ENCODE measurements around the gene CFC1B. TPM values are rescaled to one million over a fixed set of nuclear protein-coding genes. Genes with fewer than 3 reads are reported as not detected.
"Not testable (repeated sequence)": the region's sequence is repeated elsewhere in the genome, so short reads cannot be mapped to it uniquely, and the experiment has no call there.

The CFC1B gene
- total RNA-seq: not detected in 2 replicates
- long read RNA-seq: 0 reads

GRCh38 chr2:130520992-130521391 is at the start of gene CFC1B:
Gene CFC1B (plus strand): TSS chr2:130521222. CDS start chr2:130521485, 263 bp downstream.
- H3K4me1 Mint-ChIP-seq; H3K4me3 Mint-ChIP-seq; H3K9me3 Mint-ChIP-seq; H3K27me3 Mint-ChIP-seq (ENCODE audit: low read depth); H3K36me3 Mint-ChIP-seq (ENCODE audit: low read depth); DNase-seq (ENCODE audit: low read depth, low spot score); H3K27ac Mint-ChIP-seq (ENCODE audit: unreplicated experiment): not testable (repeated sequence)

DNA sequence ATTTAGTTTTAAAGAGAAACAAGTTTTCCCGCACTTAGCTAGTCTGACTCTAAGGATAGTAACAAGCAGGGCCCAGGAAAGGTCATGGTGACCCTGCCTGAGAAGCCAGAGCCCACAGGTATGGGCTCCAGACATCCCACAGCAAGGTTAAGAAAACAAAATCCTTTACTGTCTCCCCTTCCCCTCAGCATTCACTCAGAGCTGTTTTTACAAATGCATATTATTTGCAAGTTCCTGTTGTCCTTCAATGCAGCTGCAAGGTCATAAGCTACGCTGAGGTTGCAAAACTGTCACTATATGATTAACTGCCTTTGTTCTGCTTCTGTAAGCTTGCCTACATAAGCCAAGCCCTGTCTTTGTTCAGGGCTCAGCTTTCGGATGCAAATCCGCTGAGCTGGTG is 29.9 kb upstream of the CFC1B start:
- not testable (repeated sequence) for H3K27ac Mint-ChIP-seq (ENCODE audit: unreplicated experiment); DNase-seq (ENCODE audit: low read depth, low spot score); H3K27me3 Mint-ChIP-seq (ENCODE audit: low read depth); H3K9me3 Mint-ChIP-seq; H3K4me3 Mint-ChIP-seq; H3K4me1 Mint-ChIP-seq; H3K36me3 Mint-ChIP-seq (ENCODE audit: low read depth)

- not testable (repeated sequence) for H3K27me3 Mint-ChIP-seq (ENCODE audit: low read depth); H3K36me3 Mint-ChIP-seq (ENCODE audit: low read depth); DNase-seq (ENCODE audit: low read depth, low spot score); H3K4me3 Mint-ChIP-seq; H3K4me1 Mint-ChIP-seq; H3K27ac Mint-ChIP-seq (ENCODE audit: unreplicated experiment); H3K9me3 Mint-ChIP-seq
Observed at GRCh38 chr2:130509228-130509627, 11.8 kb upstream of the CFC1B start, which contains the start of gene POTEI. Gene POTEI (minus strand): TSS chr2:130509328. CDS start chr2:130509235, 93 bp downstream.

GRCh38 chr2:130510807-130511746 is 9.9 kb upstream of the CFC1B start:
- not testable (repeated sequence) for H3K27ac Mint-ChIP-seq (ENCODE audit: unreplicated experiment); DNase-seq (ENCODE audit: low read depth, low spot score); H3K9me3 Mint-ChIP-seq; H3K27me3 Mint-ChIP-seq (ENCODE audit: low read depth); H3K4me1 Mint-ChIP-seq; H3K36me3 Mint-ChIP-seq (ENCODE audit: low read depth); H3K4me3 Mint-ChIP-seq

- not testable (repeated sequence) for H3K36me3 Mint-ChIP-seq (ENCODE audit: low read depth); H3K9me3 Mint-ChIP-seq; DNase-seq (ENCODE audit: low read depth, low spot score); H3K27me3 Mint-ChIP-seq (ENCODE audit: low read depth); H3K4me1 Mint-ChIP-seq; H3K27ac Mint-ChIP-seq (ENCODE audit: unreplicated experiment); H3K4me3 Mint-ChIP-seq
Observed at GRCh38 chr2:130511747-130512451, 9.1 kb upstream of the CFC1B start.

DNA sequence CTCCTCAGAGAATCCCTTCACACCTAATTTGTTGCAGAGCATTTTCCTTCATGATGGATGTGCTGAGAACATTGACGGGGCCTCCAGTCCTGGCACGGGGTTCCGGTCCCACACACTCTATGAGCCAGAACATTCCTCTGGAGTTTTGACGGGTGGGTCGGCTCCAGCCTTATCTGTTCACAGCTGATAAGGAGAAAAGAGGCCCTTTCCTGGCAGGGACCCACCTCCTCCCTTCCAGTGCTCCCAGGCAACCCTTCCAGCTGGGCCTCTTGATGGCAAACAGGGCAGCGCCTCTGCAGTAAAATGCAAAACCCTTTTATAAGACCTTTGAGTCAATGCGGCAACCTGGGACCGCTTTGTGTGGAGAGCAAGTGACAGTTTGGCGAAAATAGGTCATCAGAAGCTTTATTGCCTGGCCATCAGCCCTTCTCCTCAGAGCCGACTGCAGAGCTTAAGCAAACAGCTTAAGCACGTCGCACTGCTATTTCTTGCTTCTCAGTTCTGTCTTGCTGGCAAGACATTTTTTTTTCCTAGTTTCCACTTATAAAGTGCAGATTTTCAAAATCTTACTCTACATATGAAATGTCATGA is 2.4 kb upstream of the CFC1B start:
- not testable (repeated sequence) for H3K9me3 Mint-ChIP-seq; H3K27me3 Mint-ChIP-seq (ENCODE audit: low read depth); H3K36me3 Mint-ChIP-seq (ENCODE audit: low read depth); H3K4me1 Mint-ChIP-seq; H3K4me3 Mint-ChIP-seq; H3K27ac Mint-ChIP-seq (ENCODE audit: unreplicated experiment); DNase-seq (ENCODE audit: low read depth, low spot score)

DNA sequence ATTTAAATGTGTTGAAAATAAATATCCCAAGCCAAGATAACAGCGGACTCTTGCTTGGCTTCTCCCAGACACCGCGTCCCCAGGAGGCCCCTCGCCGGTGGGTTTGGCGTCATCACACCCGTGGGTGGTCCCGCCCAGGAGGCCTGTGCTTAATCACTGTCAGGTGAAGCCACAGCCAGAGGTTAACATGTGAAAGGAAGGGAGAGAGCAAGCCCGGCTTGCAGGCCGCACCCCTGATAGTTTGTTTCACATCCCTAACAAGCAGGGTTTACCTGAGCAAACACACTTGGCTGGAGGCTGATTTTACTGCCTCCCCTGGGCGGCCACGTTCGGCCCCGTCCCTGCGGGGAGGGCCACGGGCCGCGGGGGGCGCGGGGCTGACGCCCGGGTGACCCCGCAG is 1.4 kb downstream of the CFC1B start:
- H3K36me3 Mint-ChIP-seq (ENCODE audit: low read depth); H3K27ac Mint-ChIP-seq (ENCODE audit: unreplicated experiment); H3K9me3 Mint-ChIP-seq; DNase-seq (ENCODE audit: low read depth, low spot score); H3K4me3 Mint-ChIP-seq; H3K27me3 Mint-ChIP-seq (ENCODE audit: low read depth); H3K4me1 Mint-ChIP-seq: not testable (repeated sequence)

- not testable (repeated sequence) for H3K36me3 Mint-ChIP-seq (ENCODE audit: low read depth); H3K4me1 Mint-ChIP-seq; H3K27me3 Mint-ChIP-seq (ENCODE audit: low read depth); H3K4me3 Mint-ChIP-seq; DNase-seq (ENCODE audit: low read depth, low spot score); H3K27ac Mint-ChIP-seq (ENCODE audit: unreplicated experiment); H3K9me3 Mint-ChIP-seq
Observed at GRCh38 chr2:130527365-130527967, 6.4 kb downstream of the CFC1B start.

- not testable (repeated sequence) for H3K36me3 Mint-ChIP-seq (ENCODE audit: low read depth); DNase-seq (ENCODE audit: low read depth, low spot score); H3K27ac Mint-ChIP-seq (ENCODE audit: unreplicated experiment); H3K4me3 Mint-ChIP-seq; H3K27me3 Mint-ChIP-seq (ENCODE audit: low read depth); H3K4me1 Mint-ChIP-seq; H3K9me3 Mint-ChIP-seq
Observed at GRCh38 chr2:130529545-130529944, 8.5 kb downstream of the CFC1B start.

- H3K27ac Mint-ChIP-seq (ENCODE audit: unreplicated experiment); H3K9me3 Mint-ChIP-seq; H3K4me1 Mint-ChIP-seq; DNase-seq (ENCODE audit: low read depth, low spot score); H3K27me3 Mint-ChIP-seq (ENCODE audit: low read depth); H3K4me3 Mint-ChIP-seq; H3K36me3 Mint-ChIP-seq (ENCODE audit: low read depth): not testable (repeated sequence)
Observed at GRCh38 chr2:130530212-130530611, 9.2 kb downstream of the CFC1B start.

DNA sequence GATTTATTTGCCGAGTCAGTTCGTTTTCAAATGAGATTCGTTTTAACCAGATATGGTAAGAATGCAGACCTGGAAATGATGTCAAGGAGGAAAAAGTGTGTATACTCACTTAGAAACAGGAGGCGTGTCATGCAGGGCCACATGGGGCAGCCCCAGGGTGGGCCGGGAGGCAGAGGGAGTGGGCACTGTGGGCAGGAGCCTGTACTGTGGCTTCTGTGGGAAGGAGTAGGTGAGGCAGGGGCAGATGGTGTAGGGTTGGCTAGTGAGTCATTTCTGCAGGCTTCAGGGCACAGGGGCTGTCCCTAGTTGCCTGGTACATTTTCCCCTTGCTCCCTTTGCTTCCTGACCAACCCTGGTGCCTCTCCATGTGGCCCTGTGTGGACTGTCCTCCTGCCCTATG is 10.2 kb downstream of the CFC1B start:
- H3K27ac Mint-ChIP-seq (ENCODE audit: unreplicated experiment); H3K4me1 Mint-ChIP-seq; H3K4me3 Mint-ChIP-seq; DNase-seq (ENCODE audit: low read depth, low spot score); H3K27me3 Mint-ChIP-seq (ENCODE audit: low read depth); H3K9me3 Mint-ChIP-seq; H3K36me3 Mint-ChIP-seq (ENCODE audit: low read depth): not testable (repeated sequence)

- not testable (repeated sequence) for H3K9me3 Mint-ChIP-seq
Observed at GRCh38 chr2:130531672-130532071, 10.7 kb downstream of the CFC1B start.

DNA sequence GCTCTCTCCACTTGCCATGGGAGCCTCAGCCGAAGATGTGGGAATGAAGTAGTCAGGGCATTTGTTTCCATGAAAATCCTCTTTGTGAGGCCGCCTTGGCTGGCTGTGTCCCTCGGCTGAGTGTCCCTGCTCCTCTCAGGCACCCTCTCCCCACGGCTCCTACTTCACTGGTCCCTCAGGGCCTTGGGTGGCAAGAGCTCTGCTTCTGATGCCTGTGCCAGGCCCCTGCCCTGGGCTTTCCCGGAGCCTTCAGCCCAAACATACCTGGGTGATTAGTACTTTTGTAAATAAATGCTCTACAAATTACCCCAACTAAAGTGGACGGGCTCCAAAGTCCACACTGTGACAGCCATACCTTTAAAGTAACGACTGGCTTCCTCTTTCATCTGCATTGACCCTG is 15.6 kb downstream of the CFC1B start:
- H3K27ac Mint-ChIP-seq (ENCODE audit: unreplicated experiment); H3K4me3 Mint-ChIP-seq; H3K9me3 Mint-ChIP-seq; DNase-seq (ENCODE audit: low read depth, low spot score); H3K27me3 Mint-ChIP-seq (ENCODE audit: low read depth); H3K4me1 Mint-ChIP-seq; H3K36me3 Mint-ChIP-seq (ENCODE audit: low read depth): not testable (repeated sequence)

More at GRCh38 chr2:130531672-130532071, 10.7 kb downstream of the CFC1B start:
- H3K36me3 Mint-ChIP-seq (ENCODE audit: low read depth); DNase-seq (ENCODE audit: low read depth, low spot score); H3K27ac Mint-ChIP-seq (ENCODE audit: unreplicated experiment); H3K4me1 Mint-ChIP-seq; H3K27me3 Mint-ChIP-seq (ENCODE audit: low read depth); H3K4me3 Mint-ChIP-seq: not testable (repeated sequence)

Data from neural crest cell (in vitro differentiated cells).